GM12878 (cell line): ENCODE results near the gene NEK8. TPM values are rescaled to one million over a fixed set of nuclear protein-coding genes. Genes with fewer than 3 reads are reported as not detected.

ENCODE experiments used
- BHLHE40 ChIP-seq, 2 experiments: fragments of 450-650 bp in 1 of 2; IDR thresholded peaks; 2 replicates each; pipeline ENCODE4 v1.6.1; 2011 to 2017; ENCODE audit warnings: low read depth in 2 of 2, borderline replicate concordance in 1 of 2, improper control_type of control experiment in 1 of 2, low read length in 1 of 2, mild to moderate bottlenecking in 1 of 2
- CHD2 ChIP-seq: IDR thresholded peaks from 2 replicates; pipeline ENCODE4 v1.6.1; 2011; ENCODE audit warnings: low read depth, low read length, improper control_type of control experiment, borderline replicate concordance
- CREM ChIP-seq: IDR thresholded peaks from 2 replicates; pipeline ENCODE4 v1.6.1; 2014; ENCODE audit warnings: antibody characterized with exemption, low read depth
- HCFC1 ChIP-seq: fragments of 150-350 bp; IDR thresholded peaks from 2 replicates; pipeline ENCODE4 v1.6.1; 2014; ENCODE audit warnings: low read length
- RB1 ChIP-seq: fragments of 450-650 bp; formaldehyde crosslinking; IDR thresholded peaks from 2 replicates; pipeline ENCODE4 v1.6.1; 2017; ENCODE audit warnings: mild to moderate bottlenecking, borderline replicate concordance
- SIN3A ChIP-seq: IDR thresholded peaks from 2 replicates; pipeline ENCODE4 v1.6.1; 2012; ENCODE audit warnings: low read depth, low read length, improper control_type of control experiment
- TBL1XR1 ChIP-seq: IDR thresholded peaks from 2 replicates; pipeline ENCODE4 v1.6.1; 2012; ENCODE audit warnings: low read depth, low read length, improper control_type of control experiment
- polyA plus RNA-seq, 11 experiments: library from polyadenylated mRNA; depleted of rRNA in 4 of 11; unstranded in 6 of 11; stranded (reverse) in 5 of 11; fragments of >200 nt; fragmentation: Nextera tagmentation in 4 of 11; fragmentation: Illumina TruSeq in 1 of 11; extraction: Ambion mirVana in 4 of 11; extraction: Trizol in 1 of 11; gene quantifications; 1 replicate in 1 of 11; 2 replicates in 10 of 11; pipeline versions ENCODE4 v1.2.1 to v1.2.3, GENCODE V29; 2011 to 2016; ENCODE audit warnings: inconsistent platforms in 2 of 11, missing spikeins in 2 of 11, low read depth in 1 of 11
- total RNA-seq, 4 experiments: library from RNA; depleted of rRNA in 3 of 4; stranded (reverse); fragments of >200 nt in 3 of 4; fragmentation: Illumina TruSeq in 1 of 4; extraction: Trizol in 1 of 4; gene quantifications; 2 replicates each; pipeline versions ENCODE4 v1.2.1 to v1.2.3, GENCODE V29; 2013 to 2021
- TF ChIP-seq, protein P1 (sequence below): IDR thresholded peaks from 2 replicates; pipeline ENCODE4 v1.6.1; 2011; ENCODE audit warnings: low read depth, low read length, improper control_type of control experiment, borderline replicate concordance
- TF ChIP-seq, protein P2 (sequence below): fragments of 450-650 bp; formaldehyde crosslinking; IDR thresholded peaks from 2 replicates; pipeline ENCODE4 v1.4.0; 2022; ENCODE audit warnings: mild to moderate bottlenecking, moderate library complexity
- TF ChIP-seq, protein P3 (sequence below): fragments of 450-650 bp; IDR thresholded peaks from 2 replicates; pipeline ENCODE4 v1.6.1; 2017; ENCODE audit warnings: borderline replicate concordance

Gene NEK8
- total and polyA plus RNA-seq, 10 of the 15 experiments (the other 5 are each of a cell fraction or from before 2014, with no cell fraction given) = 2.3 to 14.3 (median 9.4) TPM

DNA sequence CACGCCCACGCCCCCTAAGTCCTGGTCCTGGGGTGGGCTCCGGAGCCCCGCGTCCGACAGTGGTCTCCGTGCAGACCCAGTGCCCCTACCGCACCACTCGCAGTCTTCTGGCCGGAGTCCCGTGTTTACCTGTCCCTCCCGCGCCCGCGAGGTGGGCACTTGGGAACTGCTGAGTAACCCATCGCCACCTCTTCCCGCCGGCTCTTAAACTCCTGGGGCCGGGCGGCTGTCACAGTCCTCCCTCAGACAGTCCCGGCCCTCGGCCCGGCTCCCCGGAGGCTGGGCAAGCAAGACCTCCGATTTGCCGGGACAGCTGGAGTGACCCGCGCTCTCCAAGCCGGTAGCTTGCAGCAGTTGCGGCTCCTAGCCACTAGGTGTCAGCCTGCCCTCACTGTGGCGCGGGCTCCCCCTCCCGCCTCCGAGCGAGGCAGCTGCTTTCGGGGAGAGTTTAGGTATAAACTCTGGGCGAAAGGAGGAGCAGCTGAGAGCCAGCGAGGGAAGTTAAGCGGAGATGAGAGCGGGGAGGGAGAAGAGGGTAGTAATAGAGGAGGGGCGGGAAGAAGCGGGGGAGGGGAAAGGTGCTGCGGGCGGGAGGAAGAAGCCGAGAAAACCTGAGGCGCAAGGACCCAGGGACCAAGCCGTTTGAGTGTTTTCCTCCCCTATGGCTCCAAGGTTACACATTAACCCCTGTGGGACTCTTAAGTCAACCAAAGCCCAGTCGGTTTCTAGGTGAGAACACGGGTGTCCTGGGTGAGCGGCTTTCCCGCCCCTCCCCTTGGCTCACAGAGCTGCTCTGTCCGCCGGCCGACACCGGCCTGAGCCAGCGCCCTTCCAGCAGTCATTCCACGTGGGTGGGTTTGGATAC lies 1.7 kb upstream of the NEK8 start (continued):
- TF ChIP-seq RB1 (peak; percentile 58; the same call in 1 of the 2 replicates), SIN3A (peak; percentile 86), HCFC1 (no peak; the same call in 1 of the 2 replicates), CHD2 (peak; percentile 80; the same call in 1 of the 2 replicates), TBL1XR1 (peak; percentile 84; the same call in 1 of the 2 replicates), CREM (0 out of 2 replicates have a peak, but pooled peaks have one; percentile 14), BHLHE40 (IDR thresholded peaks at IDR 0.05; ENCODE audit: borderline replicate concordance in 1 of 2, low read depth in 2 of 2, low read length in 1 of 2) (peak; percentile 65 to 82; a peak in 3 of 4 replicates)
- TF ChIP-seq, protein P1, sequence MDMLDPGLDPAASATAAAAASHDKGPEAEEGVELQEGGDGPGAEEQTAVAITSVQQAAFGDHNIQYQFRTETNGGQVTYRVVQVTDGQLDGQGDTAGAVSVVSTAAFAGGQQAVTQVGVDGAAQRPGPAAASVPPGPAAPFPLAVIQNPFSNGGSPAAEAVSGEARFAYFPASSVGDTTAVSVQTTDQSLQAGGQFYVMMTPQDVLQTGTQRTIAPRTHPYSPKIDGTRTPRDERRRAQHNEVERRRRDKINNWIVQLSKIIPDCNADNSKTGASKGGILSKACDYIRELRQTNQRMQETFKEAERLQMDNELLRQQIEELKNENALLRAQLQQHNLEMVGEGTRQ = no peak
- TF ChIP-seq, protein P2, sequence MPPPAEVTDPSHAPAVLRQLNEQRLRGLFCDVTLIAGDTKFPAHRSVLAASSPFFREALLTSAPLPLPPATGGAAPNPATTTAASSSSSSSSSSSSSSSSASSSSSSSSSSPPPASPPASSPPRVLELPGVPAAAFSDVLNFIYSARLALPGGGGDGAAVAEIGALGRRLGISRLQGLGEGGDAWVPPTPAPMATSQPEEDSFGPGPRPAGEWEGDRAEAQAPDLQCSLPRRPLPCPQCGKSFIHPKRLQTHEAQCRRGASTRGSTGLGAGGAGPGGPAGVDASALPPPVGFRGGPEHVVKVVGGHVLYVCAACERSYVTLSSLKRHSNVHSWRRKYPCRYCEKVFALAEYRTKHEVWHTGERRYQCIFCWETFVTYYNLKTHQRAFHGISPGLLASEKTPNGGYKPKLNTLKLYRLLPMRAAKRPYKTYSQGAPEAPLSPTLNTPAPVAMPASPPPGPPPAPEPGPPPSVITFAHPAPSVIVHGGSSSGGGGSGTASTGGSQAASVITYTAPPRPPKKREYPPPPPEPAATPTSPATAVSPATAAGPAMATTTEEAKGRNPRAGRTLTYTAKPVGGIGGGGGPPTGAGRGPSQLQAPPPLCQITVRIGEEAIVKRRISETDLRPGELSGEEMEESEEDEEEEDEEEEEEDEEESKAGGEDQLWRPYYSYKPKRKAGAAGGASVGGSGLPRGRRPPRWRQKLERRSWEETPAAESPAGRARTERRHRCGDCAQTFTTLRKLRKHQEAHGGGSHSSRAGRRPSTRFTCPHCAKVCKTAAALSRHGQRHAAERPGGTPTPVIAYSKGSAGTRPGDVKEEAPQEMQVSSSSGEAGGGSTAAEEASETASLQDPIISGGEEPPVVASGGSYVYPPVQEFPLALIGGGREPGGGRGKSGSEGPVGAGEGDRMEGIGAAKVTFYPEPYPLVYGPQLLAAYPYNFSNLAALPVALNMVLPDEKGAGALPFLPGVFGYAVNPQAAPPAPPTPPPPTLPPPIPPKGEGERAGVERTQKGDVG (CRISPR knock-in tag) = no peak
- TF ChIP-seq, protein P3, sequence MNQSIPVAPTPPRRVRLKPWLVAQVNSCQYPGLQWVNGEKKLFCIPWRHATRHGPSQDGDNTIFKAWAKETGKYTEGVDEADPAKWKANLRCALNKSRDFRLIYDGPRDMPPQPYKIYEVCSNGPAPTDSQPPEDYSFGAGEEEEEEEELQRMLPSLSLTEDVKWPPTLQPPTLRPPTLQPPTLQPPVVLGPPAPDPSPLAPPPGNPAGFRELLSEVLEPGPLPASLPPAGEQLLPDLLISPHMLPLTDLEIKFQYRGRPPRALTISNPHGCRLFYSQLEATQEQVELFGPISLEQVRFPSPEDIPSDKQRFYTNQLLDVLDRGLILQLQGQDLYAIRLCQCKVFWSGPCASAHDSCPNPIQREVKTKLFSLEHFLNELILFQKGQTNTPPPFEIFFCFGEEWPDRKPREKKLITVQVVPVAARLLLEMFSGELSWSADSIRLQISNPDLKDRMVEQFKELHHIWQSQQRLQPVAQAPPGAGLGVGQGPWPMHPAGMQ = 0 out of 2 replicates have a peak, but pooled peaks have one; percentile 5
